ENCODE data around the gene SMURF2.

- TF ChIP-seq CTCF (IDR thresholded peaks at IDR 0.05), result no peak
- TF ChIP-seq POLR2A (IDR thresholded peaks at IDR 0.05), result no peak
These were observed 27.9 kb downstream of the SMURF2 start for GRCh38 chr17:64634218-64634617.
